Measurements from ENCODE around the gene TET3. TPM values are rescaled to one million over a fixed set of nuclear protein-coding genes. Genes with fewer than 3 reads are reported as not detected.

TET3 gene
- total RNA-seq, 6 experiments from 2014 or later, result 3.2 to 3.7 (median 3.4) TPM

DNA sequence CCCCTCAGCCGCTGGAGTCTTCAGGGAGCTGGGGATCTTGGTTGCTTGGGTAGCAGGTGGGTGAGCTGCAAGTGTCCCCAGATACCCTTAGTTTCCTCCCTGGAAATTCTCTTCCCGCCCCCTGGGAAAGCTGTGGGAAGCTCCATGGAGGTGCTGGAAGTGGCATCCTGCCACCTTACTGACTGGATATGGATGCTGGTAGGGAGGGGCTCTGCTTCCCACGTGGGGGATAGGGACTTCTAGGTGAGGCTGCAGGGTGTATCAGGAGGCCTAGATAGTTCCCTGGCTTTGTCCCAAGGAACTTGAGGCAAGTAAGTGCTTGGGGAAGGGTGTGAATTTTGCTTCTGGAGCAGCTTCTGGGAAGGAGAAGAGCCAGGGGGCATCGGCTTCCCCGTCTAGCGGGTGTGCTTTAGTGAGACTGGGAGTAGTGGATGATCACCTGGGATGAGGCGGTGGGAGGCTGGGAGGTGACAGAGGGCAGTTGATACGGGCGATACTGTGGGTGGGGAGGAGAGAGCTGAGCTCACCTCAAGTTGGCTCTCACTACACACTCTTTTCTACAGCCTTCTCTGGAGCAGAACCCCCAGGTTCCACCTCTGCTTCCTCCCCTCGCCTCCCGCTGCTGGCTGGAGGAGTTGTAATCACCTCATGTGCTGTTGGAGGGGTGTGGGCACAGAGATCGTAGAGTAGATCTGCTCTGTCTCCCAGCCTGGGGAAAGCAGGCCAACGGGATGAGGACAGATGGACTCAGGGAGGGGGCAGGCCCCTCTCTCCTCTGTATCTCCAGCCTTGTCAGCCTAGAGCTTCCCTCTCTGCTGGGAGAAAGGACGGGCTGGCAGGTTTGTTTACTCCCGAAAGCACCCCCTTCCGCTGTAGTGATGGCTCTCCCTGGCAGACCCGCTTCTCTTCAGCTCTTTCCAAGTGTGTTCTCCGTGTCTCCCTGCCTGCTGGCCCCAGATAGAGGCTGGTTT, 19.8 kb downstream of the TET3 start:
- TF ChIP-seq, protein P1, sequence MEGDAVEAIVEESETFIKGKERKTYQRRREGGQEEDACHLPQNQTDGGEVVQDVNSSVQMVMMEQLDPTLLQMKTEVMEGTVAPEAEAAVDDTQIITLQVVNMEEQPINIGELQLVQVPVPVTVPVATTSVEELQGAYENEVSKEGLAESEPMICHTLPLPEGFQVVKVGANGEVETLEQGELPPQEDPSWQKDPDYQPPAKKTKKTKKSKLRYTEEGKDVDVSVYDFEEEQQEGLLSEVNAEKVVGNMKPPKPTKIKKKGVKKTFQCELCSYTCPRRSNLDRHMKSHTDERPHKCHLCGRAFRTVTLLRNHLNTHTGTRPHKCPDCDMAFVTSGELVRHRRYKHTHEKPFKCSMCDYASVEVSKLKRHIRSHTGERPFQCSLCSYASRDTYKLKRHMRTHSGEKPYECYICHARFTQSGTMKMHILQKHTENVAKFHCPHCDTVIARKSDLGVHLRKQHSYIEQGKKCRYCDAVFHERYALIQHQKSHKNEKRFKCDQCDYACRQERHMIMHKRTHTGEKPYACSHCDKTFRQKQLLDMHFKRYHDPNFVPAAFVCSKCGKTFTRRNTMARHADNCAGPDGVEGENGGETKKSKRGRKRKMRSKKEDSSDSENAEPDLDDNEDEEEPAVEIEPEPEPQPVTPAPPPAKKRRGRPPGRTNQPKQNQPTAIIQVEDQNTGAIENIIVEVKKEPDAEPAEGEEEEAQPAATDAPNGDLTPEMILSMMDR (IDR thresholded peaks at IDR 0.05), result no peak
- Mint-ChIP-seq H3K4me1 (ENCODE audit: low read depth) (peaks cover 86% of the 10 kb centered on the region), H3K27me3 (ENCODE audit: insufficient read depth) (peaks cover 2% of the 10 kb centered on the region), H3K27ac (peak overlapping the region; percentile 93), H3K36me3 (ENCODE audit: low read depth) (peaks cover 6% of the 10 kb centered on the region; the same call in 1 of the 2 replicates), H3K9me3 (no peaks in the 10 kb centered on the region), H3K4me3 (peak overlapping the region; percentile 91)
- no peak for DNase-seq

DNA sequence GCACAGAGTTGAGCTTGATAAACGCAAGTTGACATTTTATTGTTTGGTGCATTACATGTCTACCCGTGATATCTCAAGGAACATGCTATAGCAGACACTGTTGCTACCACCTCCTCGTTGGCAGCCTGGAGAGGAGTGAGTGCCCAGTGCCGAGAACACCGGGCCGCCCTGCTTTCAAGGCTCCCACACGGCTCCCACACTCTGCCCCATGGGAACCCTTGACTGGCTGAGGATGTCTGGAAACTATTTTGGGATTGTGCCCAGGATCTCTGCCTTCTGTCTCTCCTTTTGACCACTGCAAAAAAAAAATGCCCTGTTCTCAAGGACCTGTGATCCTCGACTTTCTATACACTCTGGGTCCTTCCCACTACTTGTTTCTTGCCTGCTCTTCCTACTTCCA, 21.1 kb downstream of the TET3 start:
- H3K27me3 Mint-ChIP-seq (ENCODE audit: insufficient read depth), result peaks cover 2% of the 10 kb centered on the region
- H3K4me1 Mint-ChIP-seq (ENCODE audit: low read depth), result peaks cover 78% of the 10 kb centered on the region
- H3K4me3 Mint-ChIP-seq, result no peak overlapping the region
- no peak overlapping the region for H3K27ac Mint-ChIP-seq
- TF ChIP-seq, protein P1 (IDR thresholded peaks at IDR 0.05), result no peak
- no peaks in the 10 kb centered on the region for H3K9me3 Mint-ChIP-seq
- H3K36me3 Mint-ChIP-seq (ENCODE audit: low read depth), result peaks cover 6% of the 10 kb centered on the region; the same call in 1 of the 2 replicates
- no peak for DNase-seq

DNA sequence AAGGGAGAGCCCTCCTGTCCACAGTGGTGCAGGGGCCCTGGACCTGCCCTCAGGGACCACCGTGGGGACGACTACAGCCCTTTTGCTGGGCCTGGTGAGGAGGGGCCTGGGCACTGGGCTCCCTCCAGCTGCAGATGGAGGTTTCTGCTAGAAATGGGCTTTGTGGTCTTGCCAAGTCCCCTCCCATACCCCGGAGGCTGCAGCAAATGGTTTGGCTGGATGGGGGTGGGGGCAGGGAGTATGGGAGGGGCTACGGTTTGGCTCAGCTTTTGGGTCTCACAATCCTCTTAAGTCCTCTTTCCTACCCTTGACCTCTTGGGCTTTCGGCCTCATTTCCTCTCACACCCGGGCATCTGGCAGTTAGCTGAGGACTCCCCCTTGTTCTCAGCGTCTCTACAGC, 21.7 kb downstream of the TET3 start:
- H3K4me3 Mint-ChIP-seq, result no peak overlapping the region

GRCh38 chr2:74007121-74007520, 22.4 kb downstream of the TET3 start:
- Mint-ChIP-seq H3K9me3 (no peaks in the 10 kb centered on the region), H3K4me3 (no peak overlapping the region), H3K27ac (no peak overlapping the region), H3K4me1 (ENCODE audit: low read depth) (peaks cover 67% of the 10 kb centered on the region), H3K36me3 (ENCODE audit: low read depth) (peaks cover 6% of the 10 kb centered on the region; the same call in 1 of the 2 replicates), H3K27me3 (ENCODE audit: insufficient read depth) (no peaks in the 10 kb centered on the region; the same call in 1 of the 2 replicates)
- no peak for DNase-seq
- TF ChIP-seq, protein P1 (IDR thresholded peaks at IDR 0.05), result no peak

More for the DNA sequence above, 21.7 kb downstream of the TET3 start:
- TF ChIP-seq, protein P1 (IDR thresholded peaks at IDR 0.05), result no peak
- Mint-ChIP-seq H3K4me1 (ENCODE audit: low read depth) (peaks cover 71% of the 10 kb centered on the region), H3K36me3 (ENCODE audit: low read depth) (peaks cover 6% of the 10 kb centered on the region; the same call in 1 of the 2 replicates), H3K9me3 (no peaks in the 10 kb centered on the region), H3K27me3 (ENCODE audit: insufficient read depth) (peaks cover 2% of the 10 kb centered on the region), H3K27ac (no peak overlapping the region)
- DNase-seq, result no peak

- Mint-ChIP-seq H3K9me3 (no peaks in the 10 kb centered on the region), H3K4me3 (no peak overlapping the region), H3K4me1 (ENCODE audit: low read depth) (peaks cover 72% of the 10 kb centered on the region), H3K27ac (no peak overlapping the region), H3K27me3 (ENCODE audit: insufficient read depth) (no peaks in the 10 kb centered on the region; the same call in 1 of the 2 replicates), H3K36me3 (ENCODE audit: low read depth) (peaks cover 6% of the 10 kb centered on the region; the same call in 1 of the 2 replicates)
- no peak for DNase-seq
- TF ChIP-seq, protein P1 (IDR thresholded peaks at IDR 0.05), result no peak
Measured at GRCh38 chr2:74007711-74008110, 23.0 kb downstream of the TET3 start.
